COLO829 (cell line): ENCODE data around the gene OXSR1.
A peak's percentile ranks its signal among the peaks of the same experiment; 100 is the strongest.
"Not testable (repeated sequence)": the region's sequence is repeated elsewhere in the genome, so short reads cannot be mapped to it uniquely, and the experiment has no call there.

Experiments
- DNase-seq: peaks from one replicate; pipeline ENCODE4 v3.0.0; 2012; ENCODE audit warnings: low spot score

OXSR1 gene

DNA sequence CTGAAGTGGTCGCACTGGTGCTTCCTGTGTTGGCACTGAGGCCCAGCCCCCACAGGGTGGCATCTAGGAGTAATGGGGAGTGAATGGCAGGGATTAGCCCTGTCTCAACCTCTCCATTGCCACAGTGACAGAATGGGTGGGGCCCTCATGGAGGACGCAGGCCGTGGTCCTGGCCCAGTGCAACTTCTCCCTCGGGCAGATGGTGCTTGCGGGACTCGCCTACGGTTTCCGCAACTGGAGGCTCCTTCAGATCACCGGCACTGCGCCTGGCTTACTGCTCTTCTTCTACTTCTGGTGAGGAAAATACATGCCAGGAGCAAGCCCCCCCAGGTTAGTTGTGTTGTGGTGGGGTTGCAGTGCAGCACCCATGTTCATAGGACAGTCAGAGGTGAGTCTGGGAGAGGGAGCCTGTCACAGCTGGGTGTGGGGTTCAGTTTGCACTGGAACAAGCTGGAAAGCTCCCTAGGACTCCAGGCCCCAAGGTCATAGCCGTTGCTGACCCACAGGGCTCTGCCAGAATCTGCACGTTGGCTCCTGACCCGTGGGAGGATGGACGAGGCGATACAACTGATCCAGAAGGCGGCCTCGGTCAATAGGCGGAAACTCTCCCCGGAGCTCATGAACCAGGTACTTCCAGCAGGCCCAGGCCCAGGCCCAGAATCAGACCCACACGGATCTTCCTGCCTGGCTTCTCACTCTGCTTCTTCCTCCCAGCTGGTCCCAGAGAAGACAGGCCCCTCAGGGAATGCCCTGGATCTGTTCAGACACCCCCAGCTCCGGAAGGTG, 109.7 kb downstream of the OXSR1 start:
- DNase-seq: no peak

DNA sequence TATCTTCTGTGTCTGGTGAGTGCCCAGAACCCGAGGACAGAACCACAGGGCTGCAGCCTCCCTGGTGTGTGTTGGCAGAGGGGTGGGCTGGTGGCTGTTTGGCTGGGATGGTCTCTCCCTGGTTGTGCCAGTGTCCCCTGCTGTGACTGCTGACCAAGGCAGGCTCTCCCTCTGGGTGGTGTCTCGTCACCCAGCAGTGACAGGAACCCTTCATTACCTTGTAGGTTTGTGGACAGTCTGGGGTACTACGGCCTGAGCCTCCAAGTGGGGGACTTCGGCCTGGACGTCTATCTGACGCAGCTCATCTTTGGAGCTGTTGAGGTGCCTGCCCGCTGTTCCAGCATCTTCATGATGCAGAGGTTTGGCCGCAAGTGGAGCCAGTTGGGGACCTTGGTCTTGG, 110.3 kb downstream of the OXSR1 start:
- no peak for DNase-seq

DNA sequence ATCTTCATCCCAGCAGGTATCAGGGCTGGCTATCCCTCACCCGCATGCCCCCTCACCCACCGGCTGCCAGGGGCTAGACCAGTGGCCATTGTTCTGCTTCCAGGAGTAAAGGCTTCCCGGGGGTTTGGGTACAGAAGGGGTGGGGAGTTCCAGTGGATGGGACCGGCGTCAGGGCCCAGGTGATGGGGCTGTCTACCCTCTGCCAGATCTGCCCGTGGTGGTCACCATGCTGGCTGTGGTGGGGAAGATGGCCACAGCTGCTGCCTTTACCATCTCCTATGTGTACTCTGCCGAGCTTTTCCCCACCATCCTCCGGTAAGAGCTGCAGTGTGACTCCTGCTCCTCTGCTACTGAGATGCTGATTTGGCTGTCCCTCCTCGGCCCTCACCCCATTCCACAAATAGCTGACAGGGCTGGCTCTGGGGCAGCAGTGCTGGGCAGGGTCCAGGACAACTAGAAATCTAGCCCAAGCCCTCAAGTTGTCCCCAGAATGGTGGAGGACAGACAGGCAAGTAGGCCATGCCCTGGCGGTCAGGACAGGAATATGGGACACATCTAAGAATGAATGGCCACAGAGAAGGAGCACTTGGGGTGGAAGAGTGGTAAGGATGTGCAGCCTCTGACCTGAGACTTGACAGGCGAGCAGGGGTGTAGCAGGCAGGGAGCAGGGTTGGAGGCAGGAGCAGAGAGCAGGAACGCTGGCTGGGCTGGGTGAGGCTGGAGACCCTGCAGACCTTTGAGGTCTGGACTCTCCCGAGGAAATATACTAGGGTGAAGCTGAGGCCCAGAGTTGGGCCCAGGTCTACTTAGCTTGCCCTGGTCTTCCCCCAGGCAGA, 111.0 kb downstream of the OXSR1 start:
- no peak for DNase-seq

DNA sequence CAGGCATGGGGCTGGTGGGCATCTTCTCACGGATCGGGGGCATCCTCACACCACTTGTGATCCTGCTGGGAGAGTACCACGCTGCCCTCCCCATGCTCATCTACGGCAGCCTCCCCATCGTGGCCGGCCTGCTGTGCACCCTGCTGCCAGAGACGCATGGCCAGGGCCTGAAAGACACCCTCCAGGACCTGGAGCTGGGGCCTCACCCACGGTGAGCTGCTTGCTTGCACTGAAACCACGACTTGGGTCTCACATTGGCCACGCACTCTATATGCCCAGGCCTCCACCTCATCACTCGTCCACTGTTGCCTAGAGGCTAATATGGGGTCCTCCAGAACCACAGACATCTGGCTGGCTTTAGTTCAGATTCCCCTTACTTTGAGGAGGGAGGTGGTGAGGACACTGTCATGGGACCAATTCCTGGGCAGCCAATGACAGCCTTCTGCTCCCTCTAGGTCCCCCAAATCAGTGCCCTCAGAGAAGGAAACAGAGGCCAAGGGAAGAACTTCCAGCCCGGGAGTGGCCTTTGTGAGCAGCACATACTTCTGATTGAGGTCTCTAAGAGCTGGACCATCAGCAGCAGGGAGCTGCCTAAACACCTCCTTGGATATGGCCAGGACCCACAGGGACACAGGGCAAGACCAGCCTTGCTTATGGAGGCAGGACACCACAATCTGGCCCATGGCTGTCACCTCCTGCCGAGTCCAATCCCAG, 111.7 kb downstream of the OXSR1 start:
- DNase-seq: no peak

DNA sequence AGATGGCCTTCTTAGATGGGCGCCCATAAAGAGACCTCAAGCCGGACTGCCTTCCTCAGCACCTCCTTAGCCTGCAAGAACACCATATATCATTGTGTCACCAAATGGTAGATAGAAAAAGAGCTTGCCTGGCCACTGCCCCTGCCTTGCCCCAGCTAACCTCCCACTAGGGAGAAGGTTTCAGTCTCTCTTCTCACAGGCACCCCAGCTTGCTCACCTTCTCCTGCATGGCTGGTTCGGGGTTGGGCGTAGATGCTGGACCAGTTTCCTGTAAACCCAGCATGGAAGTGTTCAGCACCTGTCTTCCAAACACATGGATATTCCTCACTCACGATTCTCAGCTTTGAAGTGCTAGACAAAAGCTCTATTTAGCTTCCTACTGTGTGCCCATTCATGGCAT, 113.5 kb downstream of the OXSR1 start:
- DNase-seq: no peak

DNA sequence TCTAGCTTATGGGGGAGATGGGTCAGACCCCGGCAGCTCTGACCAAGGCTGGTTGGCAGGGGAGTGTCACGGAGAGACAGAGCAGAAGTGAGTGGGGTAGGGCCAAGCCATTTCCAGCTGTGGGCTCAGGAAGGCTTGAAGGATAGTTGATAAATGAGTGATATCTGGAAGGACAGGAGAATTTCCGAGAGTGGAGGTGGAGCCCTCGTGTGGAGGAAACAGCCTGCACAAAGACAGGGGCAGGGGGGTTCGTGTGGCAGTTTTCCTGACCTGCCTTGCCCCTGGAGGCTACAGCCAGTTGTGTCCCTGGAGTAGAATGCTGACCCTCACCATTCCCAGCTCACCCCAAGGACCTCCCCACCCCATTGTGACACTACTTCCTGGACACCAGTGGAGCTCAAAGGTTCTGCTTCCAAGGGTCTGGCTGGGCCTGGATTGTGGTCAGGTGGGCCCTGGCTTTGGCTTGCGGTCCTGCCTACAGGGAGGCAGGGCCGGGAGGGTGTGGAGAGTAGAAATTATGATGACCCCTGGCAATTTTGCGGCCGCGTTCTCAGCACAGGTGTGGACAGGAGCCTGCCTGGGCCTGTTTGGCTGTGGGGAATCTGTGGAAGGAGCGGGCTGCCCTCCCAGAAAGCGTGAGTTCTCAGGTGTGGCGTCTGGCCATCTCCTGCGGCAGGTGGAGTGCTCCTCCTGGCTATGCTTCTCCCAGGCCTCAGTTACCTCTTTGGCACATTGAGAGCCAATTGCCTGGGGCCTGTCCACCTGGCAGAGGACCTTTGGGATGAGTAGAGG, 116.8 kb downstream of the OXSR1 start, which contains the start of gene SLC22A14:
Gene SLC22A14, plus strand, starts transcription at position 400 of the 792 bp plus-strand sequence. CDS start 23,733 bp downstream, outside the sequence.
- no peak for DNase-seq

DNA sequence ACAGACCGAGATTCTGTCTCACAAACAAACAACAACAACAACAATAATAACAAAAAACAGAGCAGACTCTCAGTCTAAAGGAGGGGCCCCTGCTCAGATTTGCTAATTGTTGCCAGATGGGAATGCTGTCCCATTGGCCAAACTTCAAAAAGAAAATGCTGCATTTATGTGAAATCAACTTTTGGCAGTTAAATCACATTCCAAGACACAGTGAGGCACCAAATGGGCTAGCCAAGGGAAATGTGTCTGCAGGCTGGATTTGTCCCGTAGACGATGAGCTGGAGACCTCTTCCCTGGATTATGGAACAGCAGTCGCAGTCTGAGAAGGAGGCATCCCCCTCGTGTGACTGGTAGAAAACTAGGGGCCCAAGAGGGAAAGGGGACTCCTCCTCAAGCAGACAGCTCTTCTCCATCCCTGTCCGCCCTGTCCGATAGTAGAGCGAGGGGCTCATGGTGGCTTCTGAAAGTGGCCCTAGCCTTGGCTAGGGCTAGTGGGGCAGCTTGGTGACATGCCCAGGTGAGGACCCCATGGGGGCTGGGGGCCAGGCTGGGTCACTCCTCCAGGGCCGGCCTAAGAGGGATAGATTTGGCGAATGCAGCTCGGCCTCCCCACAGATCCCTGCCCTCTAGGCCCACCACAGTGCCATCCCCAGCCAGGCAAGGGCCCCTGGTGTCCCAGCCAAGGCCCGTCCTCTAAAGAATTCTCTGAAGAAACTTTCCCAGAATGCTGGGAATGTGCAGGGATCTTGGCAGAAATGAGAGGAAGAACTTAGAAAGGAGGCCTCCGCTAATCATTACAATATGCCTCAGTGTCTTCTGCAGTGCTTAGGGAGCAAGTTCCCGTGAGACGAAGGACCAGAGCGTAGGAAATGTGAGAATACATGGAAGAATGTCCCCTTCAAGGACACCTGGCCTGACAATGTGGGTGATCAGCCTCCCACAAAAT, 118.7 kb downstream of the OXSR1 start:
- no peak for DNase-seq

DNA sequence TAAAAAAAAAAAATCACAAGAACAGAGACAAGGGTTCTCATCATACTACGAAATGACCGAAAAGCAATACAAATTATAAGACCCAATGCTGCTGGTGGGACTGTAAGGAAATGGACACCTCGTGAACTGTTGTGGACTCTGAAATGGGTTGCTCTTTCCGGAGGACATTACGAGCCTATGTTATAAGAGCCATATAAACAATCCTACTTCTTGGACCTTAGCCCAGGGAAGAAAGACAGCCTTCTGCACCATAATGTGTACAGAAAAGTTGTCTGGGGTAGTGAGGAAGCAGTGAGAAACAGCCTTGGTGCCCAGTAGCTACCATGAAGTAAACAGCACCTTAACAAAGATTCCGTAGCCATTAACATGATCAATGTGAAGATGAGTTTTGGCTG, 119.4 kb downstream of the OXSR1 start:
- no peak for DNase-seq

DNA sequence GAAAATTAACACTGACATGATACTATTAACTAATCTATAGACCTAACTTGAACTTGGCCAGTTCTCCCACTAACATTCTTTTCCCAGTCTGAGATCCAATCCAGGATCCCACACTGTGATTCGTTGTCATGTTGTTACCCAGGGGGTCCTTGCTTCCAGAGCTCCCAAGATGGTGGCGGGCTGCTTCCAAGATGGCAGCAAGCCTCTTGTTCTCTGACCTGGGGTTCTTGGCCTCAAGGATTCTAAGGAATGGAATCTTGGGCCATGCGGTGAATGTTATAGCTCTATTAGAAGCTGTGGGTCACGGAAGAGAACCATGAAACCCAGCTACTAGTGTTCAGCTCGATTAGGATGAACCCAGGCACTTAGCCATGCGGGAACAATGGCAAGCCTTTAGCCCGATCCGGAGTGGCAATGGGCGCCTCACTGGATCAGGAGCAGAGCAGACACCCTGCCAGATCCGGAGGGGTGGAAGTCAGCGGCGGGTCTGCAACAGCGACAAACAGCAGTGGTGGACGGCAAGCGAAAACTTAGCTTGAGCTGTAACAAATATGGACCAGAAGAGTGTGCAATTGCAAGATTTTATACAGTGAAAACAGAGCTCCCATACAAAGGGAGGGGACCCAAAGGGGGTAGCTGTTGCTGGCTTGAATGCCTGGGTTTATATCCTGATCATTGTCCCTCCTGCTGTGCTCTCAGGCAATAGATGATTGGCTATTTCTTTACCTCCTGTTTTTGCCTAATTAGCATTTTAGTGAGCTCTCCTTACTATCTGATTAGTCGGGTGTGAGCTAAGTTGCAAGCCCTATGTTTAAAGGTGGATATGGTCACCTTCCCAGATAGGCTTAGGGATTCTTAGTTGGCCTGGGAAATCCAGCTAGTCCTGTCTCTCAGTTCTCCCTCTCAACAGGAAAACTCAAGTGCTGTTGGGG, 124.2 kb downstream of the OXSR1 start:
- not testable (repeated sequence) for DNase-seq

DNA sequence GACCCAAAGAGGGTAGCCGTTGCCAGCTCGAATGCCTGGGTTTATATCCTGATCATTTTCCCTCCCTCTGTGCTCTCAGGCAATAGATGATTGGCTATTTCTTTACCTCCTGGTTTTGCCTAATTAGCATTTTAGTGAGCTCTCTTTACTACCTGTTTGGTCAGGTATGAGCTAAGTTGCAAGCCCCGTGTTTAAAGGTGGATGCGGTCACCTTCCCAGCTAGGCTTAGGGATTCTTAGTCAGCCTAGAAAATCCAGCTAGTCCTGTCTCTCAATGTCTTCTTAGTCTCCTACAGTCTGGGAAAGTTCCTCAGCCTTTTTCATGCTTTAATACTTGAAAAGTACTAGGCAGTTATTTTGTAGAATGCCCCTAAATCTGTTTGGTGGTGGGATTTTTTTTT, 131.7 kb downstream of the OXSR1 start:
- not testable (repeated sequence) for DNase-seq

DNA sequence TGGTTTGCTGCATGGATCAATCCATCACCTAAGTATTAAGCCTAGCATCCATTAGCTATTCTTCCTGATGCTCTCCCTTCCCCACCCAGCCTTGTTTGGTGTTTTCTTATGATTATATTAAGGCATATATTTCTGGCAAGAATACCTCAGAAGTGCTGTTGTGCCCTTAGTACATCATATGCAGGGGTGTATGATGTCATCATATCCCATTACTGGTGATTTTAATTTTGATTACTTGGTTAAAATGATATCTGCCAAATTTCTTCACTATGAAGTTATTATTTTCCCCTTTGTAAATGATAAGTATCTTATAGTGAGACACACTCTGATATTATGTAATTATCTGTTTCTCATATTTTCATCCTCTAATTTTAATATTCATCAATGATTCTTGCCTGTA, 132.2 kb downstream of the OXSR1 start:
- DNase-seq: no peak

DNA sequence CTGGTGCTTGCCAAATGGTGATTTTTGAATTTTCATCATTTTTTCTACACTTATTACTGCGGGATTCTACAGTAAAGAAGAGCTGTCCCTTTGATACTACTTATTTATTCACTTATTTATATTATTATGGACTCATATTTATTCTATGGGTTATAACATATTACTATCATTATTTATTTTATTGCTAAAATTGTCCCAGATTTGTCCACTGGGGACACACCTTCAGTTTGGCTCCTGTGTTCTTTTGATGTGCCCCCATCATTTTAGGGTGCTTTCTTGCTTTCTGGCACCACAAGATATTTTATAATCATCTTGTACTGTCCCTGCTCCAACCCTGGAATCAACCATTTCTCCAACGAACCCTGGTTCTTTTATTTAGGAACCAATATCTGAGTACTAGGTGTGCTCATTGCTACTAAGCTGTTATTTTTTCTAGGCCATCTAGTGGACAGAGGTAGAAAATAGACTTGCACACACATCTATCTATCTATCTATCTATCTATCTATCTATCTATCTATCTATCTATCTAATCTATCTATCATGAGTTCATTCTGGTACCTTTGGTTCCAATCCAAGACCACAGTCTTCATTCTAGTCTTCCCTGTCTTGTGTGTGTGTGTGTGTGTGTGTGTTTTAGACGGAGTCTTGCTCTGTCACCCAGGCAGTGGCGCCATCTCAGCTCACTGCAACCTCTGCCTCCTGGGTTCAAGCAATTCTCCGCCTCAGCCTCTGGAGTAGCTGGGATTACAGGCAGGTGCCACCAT, 132.8 kb downstream of the OXSR1 start:
- DNase-seq: peak; percentile 34
